Neural cell (in vitro differentiated cells): ENCODE results near the gene FUT8. TPM values are rescaled to one million over a fixed set of nuclear protein-coding genes. Genes with fewer than 3 reads are reported as not detected.

Experiments used
- H2AFZ ChIP-seq: fragments of 200-600, 300-800 bp; sonication (generic), shearing (Covaris generic); 2 replicates; pipeline ENCODE4 v1.6.0; 2014; ENCODE audit warnings: low read depth, mild to moderate bottlenecking, antibody characterized with exemption, low read length, moderate library complexity
- H3F3A ChIP-seq: fragments of 200-600 bp; shearing (Covaris generic); 2 replicates; pipeline ENCODE4 v1.6.1; 2016; ENCODE audit warnings: mild to moderate bottlenecking, moderate library complexity, mixed read lengths, antibody characterized with exemption, low read length; ENCODE audit not compliant: insufficient read depth, poor library complexity, severe bottlenecking
- H3K27ac ChIP-seq: fragments of 200-600, 300-800 bp; sonication (generic), shearing (Covaris generic); 2 replicates; pipeline ENCODE4 v1.5.1; 2014; ENCODE audit warnings: mild to moderate bottlenecking, low read length, moderate library complexity
- H3K27me3 ChIP-seq: fragments of 300-800, 200-600 bp; sonication (generic), shearing (Covaris generic); 2 replicates; pipeline ENCODE4 v1.6.0; 2014; ENCODE audit warnings: mild to moderate bottlenecking, low read depth, low read length, moderate library complexity; ENCODE audit not compliant: insufficient read depth
- H3K36me3 ChIP-seq: fragments of 300-800, 200-600 bp; sonication (generic), shearing (Covaris generic); 2 replicates; pipeline ENCODE4 v1.5.1; 2014; ENCODE audit warnings: mild to moderate bottlenecking, antibody characterized with exemption, low read length, moderate library complexity; ENCODE audit not compliant: insufficient read depth
- H3K4me2 ChIP-seq: fragments of 300-800, 200-600 bp; sonication (generic), shearing (Covaris generic); 2 replicates; pipeline ENCODE4 v1.6.0; 2014; ENCODE audit warnings: mild to moderate bottlenecking, low read length
- H3K4me3 ChIP-seq: fragments of 300-800, 200-600 bp; sonication (generic), shearing (Covaris generic); 2 replicates; pipeline ENCODE4 v1.5.1; 2014; ENCODE audit warnings: mild to moderate bottlenecking, low read length, moderate library complexity
- H3K79me2 ChIP-seq: fragments of 200-600 bp; shearing (Covaris generic); replicated peaks from 2 replicates; pipeline ENCODE4 v1.6.0; 2014; ENCODE audit warnings: mild to moderate bottlenecking, low read length, moderate library complexity; ENCODE audit not compliant: insufficient read depth
- H3K9ac ChIP-seq: fragments of 300-800, 200-600 bp; sonication (generic), shearing (Covaris generic); 2 replicates; pipeline ENCODE4 v1.6.1; 2016; ENCODE audit warnings: mild to moderate bottlenecking, low read length, mixed read lengths
- H3K9me2 ChIP-seq: fragments of 200-600 bp; shearing (Covaris generic); 2 replicates; pipeline ENCODE4 v1.6.1; 2016; ENCODE audit warnings: mild to moderate bottlenecking, low read length, mixed read lengths; ENCODE audit not compliant: insufficient read depth
- H3K9me3 ChIP-seq: fragments of 200-600, 300-800 bp; sonication (generic), shearing (Covaris generic); 2 replicates; pipeline ENCODE4 v1.6.1; 2016; ENCODE audit warnings: mild to moderate bottlenecking, mixed run types, low read length, moderate library complexity, mixed read lengths
- H4K20me1 ChIP-seq: fragments of 200-600 bp; shearing (Covaris generic); 2 replicates; pipeline ENCODE4 v1.6.1; 2016; ENCODE audit warnings: mild to moderate bottlenecking, mixed run types; ENCODE audit not compliant: insufficient read depth
- EP300 ChIP-seq: fragments of 450-650 bp; conservative IDR thresholded peaks from 2 replicates; pipeline ENCODE4 v1.6.1; 2014; ENCODE audit warnings: antibody characterized with exemption, mild to moderate bottlenecking, moderate library complexity; ENCODE audit not compliant: poor library complexity, severe bottlenecking
- EZH2 ChIP-seq: fragments of 200-600, 300-800 bp; shearing (Covaris generic), sonication (generic); IDR thresholded peaks from 2 replicates; pipeline ENCODE4 v1.6.1; 2014; ENCODE audit warnings: antibody characterized with exemption, low read length, borderline replicate concordance, mild to moderate bottlenecking; ENCODE audit not compliant: insufficient read depth, poor library complexity, severe bottlenecking
- MXI1 ChIP-seq: fragments of 450-650 bp; conservative IDR thresholded peaks from 2 replicates; pipeline ENCODE4 v1.6.1; 2014; ENCODE audit warnings: antibody characterized with exemption, mild to moderate bottlenecking; ENCODE audit not compliant: poor library complexity, severe bottlenecking
- POLR2AphosphoS5 ChIP-seq: IDR thresholded peaks from 2 replicates; pipeline ENCODE4 v1.6.1; 2012
- RAD21 ChIP-seq: fragments of 450-650 bp; conservative IDR thresholded peaks from 2 replicates; pipeline ENCODE4 v1.6.1; 2014; ENCODE audit warnings: antibody characterized with exemption, mild to moderate bottlenecking, moderate library complexity
- SMC3 ChIP-seq: fragments of 450-650 bp; conservative IDR thresholded peaks from 2 replicates; pipeline ENCODE4 v1.6.1; 2014; ENCODE audit warnings: antibody characterized with exemption, mild to moderate bottlenecking, moderate library complexity; ENCODE audit not compliant: poor library complexity
- TAF1 ChIP-seq: IDR thresholded peaks from 2 replicates; pipeline ENCODE4 v1.6.1; 2012; ENCODE audit warnings: low read depth
- polyA plus RNA-seq: library from polyadenylated mRNA; depleted of rRNA; stranded (reverse); fragments of >200 nt; gene quantifications from 2 replicates; pipeline ENCODE4 v1.2.3, GENCODE V29; 2014
- TF ChIP-seq, protein P1 (sequence below): fragments of 450-650 bp; IDR thresholded peaks from 2 replicates; pipeline ENCODE4 v1.5.1; 2014; ENCODE audit warnings: antibody characterized with exemption, mild to moderate bottlenecking, moderate library complexity; ENCODE audit not compliant: poor library complexity, severe bottlenecking
- TF ChIP-seq, protein P2 (sequence below): IDR thresholded peaks from 2 replicates; pipeline ENCODE4 v1.6.1; 2012; ENCODE audit warnings: borderline replicate concordance

The FUT8 gene
- polyA plus RNA-seq, 1 donor from 2014 or later = 72.8 TPM

DNA sequence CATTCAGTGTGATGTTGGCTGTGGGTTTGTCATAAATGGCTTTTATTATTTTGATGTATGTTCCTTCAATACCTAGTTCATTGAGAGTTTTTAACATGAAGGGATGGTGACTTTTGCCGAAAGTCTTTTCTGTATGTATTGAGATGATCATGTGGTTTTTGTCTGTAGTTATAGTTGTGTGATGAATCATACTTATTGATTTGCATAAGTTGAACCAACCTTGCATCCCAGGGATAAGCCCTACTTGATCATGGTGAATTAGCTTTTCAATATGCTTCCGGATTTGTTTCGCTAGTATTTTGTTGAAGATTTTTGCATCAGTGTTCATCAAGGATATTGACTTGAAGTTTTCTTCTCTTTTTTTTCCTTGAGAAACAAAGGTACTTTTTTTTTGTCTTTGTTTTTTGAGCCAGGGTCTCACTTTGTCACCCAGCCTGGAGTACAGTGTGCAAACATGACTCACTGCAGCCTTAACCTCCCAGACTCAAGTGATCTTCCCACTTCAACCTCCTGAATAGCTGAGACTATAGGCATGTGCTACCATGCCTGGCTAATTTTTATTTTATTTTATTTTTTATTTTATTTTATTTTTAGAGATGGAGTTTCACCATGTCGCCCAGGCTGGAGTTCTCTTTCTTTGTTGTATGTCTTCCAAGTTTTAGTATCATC lies 121.3 kb downstream of the FUT8 start:
- no peaks in the 10 kb centered on the region for H3K36me3 ChIP-seq
- no peak overlapping the region for H2AFZ ChIP-seq
- H3K9ac ChIP-seq = no peak overlapping the region
- H3K9me3 ChIP-seq = no peaks in the 10 kb centered on the region
- H3K79me2 ChIP-seq = peaks cover 20% of the 10 kb centered on the region
- no peaks in the 10 kb centered on the region for H3F3A ChIP-seq
- no peak overlapping the region for H3K4me3 ChIP-seq
- H3K4me2 ChIP-seq = no peak overlapping the region
- no peaks in the 10 kb centered on the region for H3K9me2 ChIP-seq
- no peaks in the 10 kb centered on the region for H4K20me1 ChIP-seq
- H3K27ac ChIP-seq = no peak overlapping the region
- TF ChIP-seq EZH2 = no peak
- no peak for TF ChIP-seq SMC3
- no peak for TF ChIP-seq RAD21
- TF ChIP-seq, protein P1, sequence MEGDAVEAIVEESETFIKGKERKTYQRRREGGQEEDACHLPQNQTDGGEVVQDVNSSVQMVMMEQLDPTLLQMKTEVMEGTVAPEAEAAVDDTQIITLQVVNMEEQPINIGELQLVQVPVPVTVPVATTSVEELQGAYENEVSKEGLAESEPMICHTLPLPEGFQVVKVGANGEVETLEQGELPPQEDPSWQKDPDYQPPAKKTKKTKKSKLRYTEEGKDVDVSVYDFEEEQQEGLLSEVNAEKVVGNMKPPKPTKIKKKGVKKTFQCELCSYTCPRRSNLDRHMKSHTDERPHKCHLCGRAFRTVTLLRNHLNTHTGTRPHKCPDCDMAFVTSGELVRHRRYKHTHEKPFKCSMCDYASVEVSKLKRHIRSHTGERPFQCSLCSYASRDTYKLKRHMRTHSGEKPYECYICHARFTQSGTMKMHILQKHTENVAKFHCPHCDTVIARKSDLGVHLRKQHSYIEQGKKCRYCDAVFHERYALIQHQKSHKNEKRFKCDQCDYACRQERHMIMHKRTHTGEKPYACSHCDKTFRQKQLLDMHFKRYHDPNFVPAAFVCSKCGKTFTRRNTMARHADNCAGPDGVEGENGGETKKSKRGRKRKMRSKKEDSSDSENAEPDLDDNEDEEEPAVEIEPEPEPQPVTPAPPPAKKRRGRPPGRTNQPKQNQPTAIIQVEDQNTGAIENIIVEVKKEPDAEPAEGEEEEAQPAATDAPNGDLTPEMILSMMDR = no peak
- no peak for TF ChIP-seq MXI1
- TF ChIP-seq, protein P2, sequence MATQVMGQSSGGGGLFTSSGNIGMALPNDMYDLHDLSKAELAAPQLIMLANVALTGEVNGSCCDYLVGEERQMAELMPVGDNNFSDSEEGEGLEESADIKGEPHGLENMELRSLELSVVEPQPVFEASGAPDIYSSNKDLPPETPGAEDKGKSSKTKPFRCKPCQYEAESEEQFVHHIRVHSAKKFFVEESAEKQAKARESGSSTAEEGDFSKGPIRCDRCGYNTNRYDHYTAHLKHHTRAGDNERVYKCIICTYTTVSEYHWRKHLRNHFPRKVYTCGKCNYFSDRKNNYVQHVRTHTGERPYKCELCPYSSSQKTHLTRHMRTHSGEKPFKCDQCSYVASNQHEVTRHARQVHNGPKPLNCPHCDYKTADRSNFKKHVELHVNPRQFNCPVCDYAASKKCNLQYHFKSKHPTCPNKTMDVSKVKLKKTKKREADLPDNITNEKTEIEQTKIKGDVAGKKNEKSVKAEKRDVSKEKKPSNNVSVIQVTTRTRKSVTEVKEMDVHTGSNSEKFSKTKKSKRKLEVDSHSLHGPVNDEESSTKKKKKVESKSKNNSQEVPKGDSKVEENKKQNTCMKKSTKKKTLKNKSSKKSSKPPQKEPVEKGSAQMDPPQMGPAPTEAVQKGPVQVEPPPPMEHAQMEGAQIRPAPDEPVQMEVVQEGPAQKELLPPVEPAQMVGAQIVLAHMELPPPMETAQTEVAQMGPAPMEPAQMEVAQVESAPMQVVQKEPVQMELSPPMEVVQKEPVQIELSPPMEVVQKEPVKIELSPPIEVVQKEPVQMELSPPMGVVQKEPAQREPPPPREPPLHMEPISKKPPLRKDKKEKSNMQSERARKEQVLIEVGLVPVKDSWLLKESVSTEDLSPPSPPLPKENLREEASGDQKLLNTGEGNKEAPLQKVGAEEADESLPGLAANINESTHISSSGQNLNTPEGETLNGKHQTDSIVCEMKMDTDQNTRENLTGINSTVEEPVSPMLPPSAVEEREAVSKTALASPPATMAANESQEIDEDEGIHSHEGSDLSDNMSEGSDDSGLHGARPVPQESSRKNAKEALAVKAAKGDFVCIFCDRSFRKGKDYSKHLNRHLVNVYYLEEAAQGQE = no peak
- no peak for TF ChIP-seq POLR2AphosphoS5
- TF ChIP-seq TAF1 = no peak
- H3K27me3 ChIP-seq = no peaks in the 10 kb centered on the region

DNA sequence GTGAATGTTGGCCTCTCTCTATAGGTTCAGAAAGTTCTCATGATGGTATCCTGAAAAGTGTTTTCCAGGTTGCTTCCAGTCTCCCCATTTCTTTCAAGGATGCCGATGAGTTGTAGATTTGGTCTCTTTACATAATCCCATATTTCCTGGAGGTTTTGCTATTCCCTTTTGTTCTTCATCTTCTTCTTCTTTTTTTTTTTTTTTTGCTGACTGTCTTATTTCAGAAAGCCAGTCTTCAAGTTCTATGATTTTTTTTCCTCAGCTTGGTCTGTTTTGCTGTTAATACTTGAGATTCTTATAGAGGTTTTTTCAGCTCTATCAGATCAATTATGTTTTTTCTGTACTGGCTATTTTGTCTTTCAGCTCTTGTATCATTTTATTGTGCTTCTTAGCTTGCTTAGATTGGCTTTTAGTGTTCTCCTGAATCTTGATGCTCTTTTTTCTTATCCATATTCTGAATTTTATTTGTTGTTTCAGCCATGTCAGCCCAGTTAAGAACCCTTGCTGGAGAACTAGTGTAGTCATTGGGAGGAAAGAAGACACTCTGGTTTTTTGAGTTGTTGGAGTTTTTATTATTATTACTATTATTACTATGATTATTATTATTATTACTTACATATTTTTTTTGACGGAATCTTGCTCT lies 124.4 kb downstream of the FUT8 start:
- TF ChIP-seq SMC3 (no peak), EZH2 (no peak), EP300 (no peak), POLR2AphosphoS5 (no peak), MXI1 (no peak), TAF1 (no peak), RAD21 (no peak)
- TF ChIP-seq, protein P1 = no peak
- TF ChIP-seq, protein P2 = no peak
- Histone ChIP-seq H4K20me1 (no peaks in the 10 kb centered on the region), H3K4me2 (no peak overlapping the region), H3K27me3 (no peaks in the 10 kb centered on the region), H3K4me3 (no peak overlapping the region), H3K79me2 (peaks cover 20% of the 10 kb centered on the region), H3F3A (no peaks in the 10 kb centered on the region), H3K27ac (no peak overlapping the region), H3K9ac (no peak overlapping the region), H3K9me3 (no peaks in the 10 kb centered on the region), H2AFZ (no peak overlapping the region), H3K9me2 (no peaks in the 10 kb centered on the region), H3K36me3 (no peaks in the 10 kb centered on the region)
